HEK293 (cell line): ENCODE measurements around the gene LIN54.
A peak's percentile ranks its signal among the peaks of the same experiment; 100 is the strongest.

Source experiments
- FEZF1 ChIP-seq: fragments of 450-650 bp; formaldehyde crosslinking; IDR thresholded peaks from 2 replicates; pipeline ENCODE4 v1.5.1; 2016; ENCODE audit warnings: missing biosample characterization, missing genetic modification characterization
- IKZF3 ChIP-seq: fragments of 450-650 bp; IDR thresholded peaks from 2 replicates; pipeline ENCODE4 v1.5.0; 2018; ENCODE audit warnings: missing biosample characterization, mild to moderate bottlenecking, missing genetic modification characterization, moderate library complexity
- OVOL3 ChIP-seq: fragments of 450-650 bp; formaldehyde crosslinking; IDR thresholded peaks from 2 replicates; pipeline ENCODE4 v1.5.1; 2016; ENCODE audit warnings: missing biosample characterization, missing genetic modification characterization
- PRDM6 ChIP-seq: fragments of 450-650 bp; formaldehyde crosslinking; IDR thresholded peaks from 2 replicates; pipeline ENCODE4 v1.5.1; 2017; ENCODE audit warnings: missing biosample characterization, missing genetic modification characterization
- REST ChIP-seq: fragments of 450-650 bp; formaldehyde crosslinking; IDR thresholded peaks from 2 replicates; pipeline ENCODE4 v1.5.1; 2016; ENCODE audit warnings: missing biosample characterization, missing genetic modification characterization
- SCRT1 ChIP-seq: fragments of 450-650 bp; formaldehyde crosslinking; IDR thresholded peaks from 2 replicates; pipeline ENCODE4 v1.5.1; 2016; ENCODE audit warnings: missing biosample characterization, missing genetic modification characterization, borderline replicate concordance
- SCRT2 ChIP-seq: fragments of 450-650 bp; formaldehyde crosslinking; IDR thresholded peaks from 2 replicates; pipeline ENCODE4 v1.5.1; 2016; ENCODE audit warnings: missing biosample characterization, missing genetic modification characterization
- TRIM28 ChIP-seq: IDR thresholded peaks from 2 replicates; pipeline ENCODE4 v1.6.1; 2011; ENCODE audit warnings: low read length, control low read depth, borderline replicate concordance
- ZBTB20 ChIP-seq: fragments of 450-650 bp; formaldehyde crosslinking; IDR thresholded peaks from 2 replicates; pipeline ENCODE4 v1.5.1; 2016; ENCODE audit warnings: missing biosample characterization, missing genetic modification characterization
- ZNF114 ChIP-seq: fragments of 450-650 bp; formaldehyde crosslinking; IDR thresholded peaks from 2 replicates; pipeline ENCODE4 v1.5.0; 2017; ENCODE audit warnings: missing biosample characterization, missing genetic modification characterization
- ZNF18 ChIP-seq: fragments of 450-650 bp; formaldehyde crosslinking; IDR thresholded peaks from 2 replicates; pipeline ENCODE4 v1.5.1; 2016; ENCODE audit warnings: missing biosample characterization, missing genetic modification characterization
- ZNF2 ChIP-seq: fragments of 450-650 bp; formaldehyde crosslinking; IDR thresholded peaks from 2 replicates; pipeline ENCODE4 v1.5.1; 2016; ENCODE audit warnings: missing biosample characterization, missing genetic modification characterization
- ZNF280C ChIP-seq: fragments of 450-650 bp; formaldehyde crosslinking; IDR thresholded peaks from 2 replicates; pipeline ENCODE4 v1.5.1; 2016; ENCODE audit warnings: missing biosample characterization, missing genetic modification characterization
- ZNF394 ChIP-seq: fragments of 450-650 bp; formaldehyde crosslinking; IDR thresholded peaks from 2 replicates; pipeline ENCODE4 v1.5.1; 2016; ENCODE audit warnings: missing biosample characterization, missing genetic modification characterization, mild to moderate bottlenecking, moderate library complexity, borderline replicate concordance
- ZNF518A ChIP-seq: fragments of 450-650 bp; formaldehyde crosslinking; conservative IDR thresholded peaks from 2 replicates; pipeline ENCODE4 v1.5.1; 2016; ENCODE audit warnings: low read depth, missing biosample characterization, missing genetic modification characterization
- ZNF544 ChIP-seq: fragments of 450-650 bp; formaldehyde crosslinking; IDR thresholded peaks from 2 replicates; pipeline ENCODE4 v1.5.0; 2017; ENCODE audit warnings: missing biosample characterization, missing genetic modification characterization
- ZNF560 ChIP-seq: fragments of 450-650 bp; formaldehyde crosslinking; IDR thresholded peaks from 2 replicates; pipeline ENCODE4 v1.5.1; 2017; ENCODE audit warnings: missing biosample characterization, missing genetic modification characterization, borderline replicate concordance
- ZNF600 ChIP-seq: fragments of 450-650 bp; formaldehyde crosslinking; IDR thresholded peaks from 2 replicates; pipeline ENCODE4 v1.5.1; 2016; ENCODE audit warnings: missing biosample characterization, missing genetic modification characterization
- ZNF629 ChIP-seq: fragments of 450-650 bp; formaldehyde crosslinking; IDR thresholded peaks from 2 replicates; pipeline ENCODE4 v1.5.1; 2017; ENCODE audit warnings: missing biosample characterization, missing genetic modification characterization
- ZNF664 ChIP-seq: fragments of 450-650 bp; formaldehyde crosslinking; IDR thresholded peaks from 2 replicates; pipeline ENCODE4 v1.5.1; 2016; ENCODE audit warnings: missing biosample characterization, missing genetic modification characterization
- ZNF692 ChIP-seq: fragments of 450-650 bp; formaldehyde crosslinking; IDR thresholded peaks from 2 replicates; pipeline ENCODE4 v1.5.1; 2016; ENCODE audit warnings: missing biosample characterization, missing genetic modification characterization

The LIN54 gene

GRCh38 chr4:83034630-83035494, 24.2 kb upstream of the LIN54 start, which contains the start of gene COPS4 (continued):
- TF ChIP-seq ZNF280C (tag by site-specific recombination) (no peak), OVOL3 (tag by site-specific recombination) (no peak; the same call in 1 of the 2 replicates), FEZF1 (tag by site-specific recombination) (no peak), ZNF518A (tag by site-specific recombination) (peak; percentile 98), TRIM28 (peak; percentile 75; the same call in 1 of the 2 replicates), SCRT2 (tag by site-specific recombination) (0 out of 2 replicates have a peak, but pooled peaks have one; percentile 27), ZNF544 (tag by site-specific recombination) (no peak), IKZF3 (tag by site-specific recombination) (peak; percentile 39; the same call in 1 of the 2 replicates), ZNF114 (tag by site-specific recombination) (no peak), ZNF600 (tag by site-specific recombination) (peak; percentile 50; the same call in 1 of the 2 replicates), ZNF2 (tag by site-specific recombination) (peak; percentile 79), ZNF560 (tag by site-specific recombination) (no peak), ZNF629 (tag by site-specific recombination) (peak; percentile 81), ZNF664 (tag by site-specific recombination) (peak; percentile 29; the same call in 1 of the 2 replicates), SCRT1 (tag by site-specific recombination) (no peak), PRDM6 (tag by site-specific recombination) (peak; percentile 65), ZNF18 (tag by site-specific recombination) (no peak), ZNF692 (peak; percentile 65; the same call in 1 of the 2 replicates), ZBTB20 (tag by site-specific recombination) (0 out of 2 replicates have a peak, but pooled peaks have one; percentile 15), REST (tag by site-specific recombination) (peak; percentile 7; the same call in 1 of the 2 replicates), ZNF394 (peak; percentile 64; the same call in 1 of the 2 replicates)
